Nephron (organoid): ENCODE measurements around the gene CH25H.

Experiments used
- H3K27ac Mint-ChIP-seq, 3 experiments: 2 replicates each; pipeline ENCODE4 v1.8.0; 2020; ENCODE audit warnings: mixed read lengths in 3 of 3, mild to moderate bottlenecking in 2 of 3, moderate library complexity in 1 of 3
- H3K27me3 Mint-ChIP-seq: 2 replicates; pipeline ENCODE4 v1.8.0; 2021; ENCODE audit warnings: low read depth, mild to moderate bottlenecking, moderate library complexity, mixed read lengths
- H3K36me3 Mint-ChIP-seq: 2 replicates; pipeline ENCODE4 v1.8.0; 2020; ENCODE audit warnings: low read depth, mixed read lengths
- H3K4me1 Mint-ChIP-seq: 2 replicates; pipeline ENCODE4 v1.8.0; 2020; ENCODE audit warnings: mixed read lengths
- H3K4me3 Mint-ChIP-seq, 3 experiments: 2 replicates each; pipeline ENCODE4 v1.8.0; 2020; ENCODE audit warnings: mild to moderate bottlenecking in 3 of 3, mixed read lengths in 3 of 3, moderate library complexity in 2 of 3
- H3K9me3 Mint-ChIP-seq: 2 replicates; pipeline ENCODE4 v1.8.0; 2020; ENCODE audit warnings: mixed read lengths
- CTCF ChIP-seq, 3 experiments: fragments of 200-600 bp; sonication (generic); IDR thresholded peaks; one replicate each; pipeline ENCODE4 v1.5.0; 2021; ENCODE audit warnings: antibody characterized with exemption in 3 of 3; ENCODE audit not compliant: unreplicated experiment in 3 of 3

The CH25H gene

GRCh38 chr10:89224739-89225443, 17.8 kb upstream of the CH25H start:
- H3K27me3 Mint-ChIP-seq: no peaks in the 10 kb centered on the region
- H3K4me3 Mint-ChIP-seq: no peak overlapping the region
- no peaks in the 10 kb centered on the region for H3K9me3 Mint-ChIP-seq
- H3K4me1 Mint-ChIP-seq: no peaks in the 10 kb centered on the region
- TF ChIP-seq CTCF (IDR thresholded peaks at IDR 0.05; ENCODE audit: unreplicated experiment in 3 of 3): no peak
- H3K27ac Mint-ChIP-seq: no peak overlapping the region
- peaks cover 24% of the 10 kb centered on the region for H3K36me3 Mint-ChIP-seq

- peaks cover 12% of the 10 kb centered on the region for H3K36me3 Mint-ChIP-seq
- no peak for TF ChIP-seq CTCF (IDR thresholded peaks at IDR 0.05; ENCODE audit: unreplicated experiment in 3 of 3)
- H3K27me3 Mint-ChIP-seq: no peaks in the 10 kb centered on the region
- peaks cover 6% of the 10 kb centered on the region for H3K4me1 Mint-ChIP-seq
- no peak overlapping the region for H3K4me3 Mint-ChIP-seq
- no peaks in the 10 kb centered on the region for H3K9me3 Mint-ChIP-seq
- peak overlapping the region in 1 of 3 experiments; percentile 1 for H3K27ac Mint-ChIP-seq
Measured at GRCh38 chr10:89221919-89222318, 14.8 kb upstream of the CH25H start.

GRCh38 chr10:89219513-89220218, 12.5 kb upstream of the CH25H start:
- Mint-ChIP-seq H3K36me3 (no peaks in the 10 kb centered on the region), H3K4me1 (peaks cover 8% of the 10 kb centered on the region), H3K27ac (no peak overlapping the region), H3K9me3 (no peaks in the 10 kb centered on the region), H3K4me3 (no peak overlapping the region), H3K27me3 (no peaks in the 10 kb centered on the region)
- TF ChIP-seq CTCF (IDR thresholded peaks at IDR 0.05; ENCODE audit: unreplicated experiment in 3 of 3): no peak

- Mint-ChIP-seq H3K27ac (peak overlapping the region in 2 of 3 experiments; percentile 55 to 74), H3K4me3 (no peak overlapping the region), H3K9me3 (no peaks in the 10 kb centered on the region), H3K4me1 (peaks cover 8% of the 10 kb centered on the region), H3K36me3 (no peaks in the 10 kb centered on the region), H3K27me3 (no peaks in the 10 kb centered on the region)
- peak; percentile 73 to 75 (median 75) for TF ChIP-seq CTCF (IDR thresholded peaks at IDR 0.05; ENCODE audit: unreplicated experiment in 3 of 3)
Measured at GRCh38 chr10:89217057-89217990, 10.2 kb upstream of the CH25H start.

- no peaks in the 10 kb centered on the region for H3K36me3 Mint-ChIP-seq
- TF ChIP-seq CTCF (IDR thresholded peaks at IDR 0.05; ENCODE audit: unreplicated experiment in 3 of 3): no peak
- no peaks in the 10 kb centered on the region for H3K9me3 Mint-ChIP-seq
- no peak overlapping the region for H3K4me3 Mint-ChIP-seq
- H3K27me3 Mint-ChIP-seq: no peaks in the 10 kb centered on the region
- H3K27ac Mint-ChIP-seq: no peak overlapping the region
- peaks cover 8% of the 10 kb centered on the region for H3K4me1 Mint-ChIP-seq
Measured at GRCh38 chr10:89216056-89216455, 8.9 kb upstream of the CH25H start.
